Testis (tissue), 2 donors: ENCODE results near the gene YIPF7.

Source experiments
- CTCF ChIP-seq, 3 experiments: fragments of 450-650 bp in 2 of 3; fragments of 200-600 bp in 1 of 3; sonication (generic) in 1 of 3; IDR thresholded peaks; one replicate each; pipeline ENCODE4 v1.5.1; 2016 to 2019; ENCODE audit warnings: antibody characterized with exemption in 3 of 3, mild to moderate bottlenecking in 2 of 3, moderate library complexity in 1 of 3
- POLR2A ChIP-seq: fragments of 450-650 bp; IDR thresholded peaks from one replicate; pipeline ENCODE4 v1.6.1; 2017; ENCODE audit warnings: antibody characterized with exemption, mild to moderate bottlenecking, moderate library complexity

GRCh38 chr4:44662623-44663005, 11.2 kb upstream of the YIPF7 start:
- TF ChIP-seq CTCF (IDR thresholded peaks at IDR 0.05) (no peak), POLR2A (no peak)
